Vagina (tissue), 2 donors: ENCODE measurements around the gene PM20D2.

Source experiments
- POLR2AphosphoS5 ChIP-seq, 2 donors: sonication (generic); formaldehyde crosslinking; IDR thresholded peaks; one replicate each; pipeline ENCODE4 v1.9.0; 2017; ENCODE audit warnings: antibody characterized with exemption in 2 of 2, mild to moderate bottlenecking in 2 of 2, low read depth in 1 of 2; ENCODE audit not compliant: insufficient read depth in 1 of 2
- TF ChIP-seq, protein P1 (sequence below), 3 experiments: fragments of 450-650 bp in 2 of 3; fragments of 200-600 bp in 1 of 3; sonication (generic) in 1 of 3; IDR thresholded peaks; one replicate each; pipeline ENCODE4 v1.5.1; 2017 to 2019; ENCODE audit warnings: antibody characterized with exemption in 3 of 3, mild to moderate bottlenecking in 2 of 3, moderate library complexity in 2 of 3

DNA sequence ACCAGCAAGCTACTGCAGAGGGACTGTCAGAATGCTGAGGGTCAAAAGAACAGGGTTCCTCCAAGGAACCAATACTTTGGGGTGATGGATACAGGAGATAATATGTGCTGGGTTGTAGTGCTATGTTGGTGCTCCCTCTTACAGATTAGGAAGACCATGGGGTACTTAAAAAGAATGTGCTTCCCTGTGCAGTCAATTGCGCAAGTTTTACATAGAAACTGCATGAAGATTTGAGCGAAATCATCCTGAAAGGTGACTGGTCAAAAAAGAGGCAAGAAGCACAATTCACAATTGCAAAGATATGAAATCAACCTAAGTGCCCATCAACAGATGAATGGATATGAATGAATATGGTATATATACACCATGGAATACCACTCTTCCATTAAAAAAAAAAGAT is 37.4 kb downstream of the PM20D2 start:
- no peak for TF ChIP-seq POLR2AphosphoS5 (IDR thresholded peaks at IDR 0.05; ENCODE audit: insufficient read depth in 1 of 2, low read depth in 1 of 2)
- TF ChIP-seq, protein P1, sequence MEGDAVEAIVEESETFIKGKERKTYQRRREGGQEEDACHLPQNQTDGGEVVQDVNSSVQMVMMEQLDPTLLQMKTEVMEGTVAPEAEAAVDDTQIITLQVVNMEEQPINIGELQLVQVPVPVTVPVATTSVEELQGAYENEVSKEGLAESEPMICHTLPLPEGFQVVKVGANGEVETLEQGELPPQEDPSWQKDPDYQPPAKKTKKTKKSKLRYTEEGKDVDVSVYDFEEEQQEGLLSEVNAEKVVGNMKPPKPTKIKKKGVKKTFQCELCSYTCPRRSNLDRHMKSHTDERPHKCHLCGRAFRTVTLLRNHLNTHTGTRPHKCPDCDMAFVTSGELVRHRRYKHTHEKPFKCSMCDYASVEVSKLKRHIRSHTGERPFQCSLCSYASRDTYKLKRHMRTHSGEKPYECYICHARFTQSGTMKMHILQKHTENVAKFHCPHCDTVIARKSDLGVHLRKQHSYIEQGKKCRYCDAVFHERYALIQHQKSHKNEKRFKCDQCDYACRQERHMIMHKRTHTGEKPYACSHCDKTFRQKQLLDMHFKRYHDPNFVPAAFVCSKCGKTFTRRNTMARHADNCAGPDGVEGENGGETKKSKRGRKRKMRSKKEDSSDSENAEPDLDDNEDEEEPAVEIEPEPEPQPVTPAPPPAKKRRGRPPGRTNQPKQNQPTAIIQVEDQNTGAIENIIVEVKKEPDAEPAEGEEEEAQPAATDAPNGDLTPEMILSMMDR (IDR thresholded peaks at IDR 0.05), result no peak
